ENCODE data around the gene AMOTL2.
A peak's percentile ranks its signal among the peaks of the same experiment; 100 is the strongest.

AMOTL2 gene

DNA sequence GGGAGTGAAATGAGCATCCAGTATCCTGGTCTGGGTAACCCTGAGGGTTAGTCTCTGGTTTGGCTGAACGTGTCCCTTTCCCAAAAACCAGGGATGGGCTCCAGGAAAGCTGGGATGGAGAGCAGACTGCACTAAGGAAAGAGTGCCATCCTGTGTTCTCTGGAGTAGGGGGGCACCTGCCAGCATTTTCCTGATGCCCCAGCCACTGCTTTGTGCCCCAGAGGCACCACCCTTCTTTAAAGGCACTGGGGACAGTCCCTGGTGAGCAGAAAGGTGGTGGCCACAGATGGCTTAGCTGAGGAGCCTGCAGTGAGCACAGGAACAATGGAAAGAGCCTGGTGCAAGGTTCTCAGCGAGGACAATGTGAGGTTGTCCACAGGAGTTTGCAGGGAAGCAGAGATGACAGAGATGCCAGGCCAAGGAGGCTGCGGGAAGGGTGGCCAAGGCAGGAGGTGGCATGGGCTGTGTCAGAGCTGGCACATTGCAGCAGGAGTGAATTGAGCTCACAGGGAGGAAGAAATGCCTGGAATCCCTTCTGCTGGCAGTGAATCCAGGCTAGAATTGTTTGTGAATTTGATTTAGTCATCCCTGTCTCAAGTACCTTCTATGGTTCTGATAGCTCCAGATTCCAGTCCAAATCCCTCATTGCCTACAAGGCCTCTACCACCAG, 39.9 kb downstream of the AMOTL2 start:
- DNase-seq (ENCODE audit: low spot score) = peak; percentile 78

GRCh38 chr3:134333522-134334181, 40.6 kb downstream of the AMOTL2 start:
- peak; percentile 93 for DNase-seq (ENCODE audit: low spot score)

- DNase-seq (ENCODE audit: low spot score) = no peak
Measured at GRCh38 chr3:134332344-134332743, 41.9 kb downstream of the AMOTL2 start.

DNA sequence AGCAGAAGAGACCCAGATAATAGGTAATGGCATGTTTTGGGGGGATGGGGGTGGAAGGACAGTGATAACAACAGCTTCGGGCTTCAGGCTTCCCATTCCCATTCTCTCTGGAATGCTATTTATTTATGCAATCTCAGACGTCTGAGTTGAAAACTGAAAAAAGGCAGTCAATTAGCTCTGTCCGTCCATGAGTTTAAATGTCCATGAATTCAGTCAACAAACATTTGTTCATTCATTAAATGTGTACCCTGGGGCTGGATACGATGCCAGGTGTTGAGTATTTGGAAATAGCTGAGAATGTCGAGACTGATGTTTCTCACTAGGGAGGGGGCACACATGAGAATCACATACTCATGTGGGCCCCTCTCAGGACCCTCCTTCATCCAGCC, 42.4 kb downstream of the AMOTL2 start:
- no peak for DNase-seq (ENCODE audit: low spot score)

- peak; percentile 74 for DNase-seq (ENCODE audit: low spot score)
Measured at GRCh38 chr3:134330883-134331810, 43.1 kb downstream of the AMOTL2 start.

- DNase-seq (ENCODE audit: low spot score) = no peak
Measured at GRCh38 chr3:134328846-134329245, 45.4 kb downstream of the AMOTL2 start.

GRCh38 chr3:134328147-134328591, 46.1 kb downstream of the AMOTL2 start:
- DNase-seq (ENCODE audit: low spot score) = no peak

DNA sequence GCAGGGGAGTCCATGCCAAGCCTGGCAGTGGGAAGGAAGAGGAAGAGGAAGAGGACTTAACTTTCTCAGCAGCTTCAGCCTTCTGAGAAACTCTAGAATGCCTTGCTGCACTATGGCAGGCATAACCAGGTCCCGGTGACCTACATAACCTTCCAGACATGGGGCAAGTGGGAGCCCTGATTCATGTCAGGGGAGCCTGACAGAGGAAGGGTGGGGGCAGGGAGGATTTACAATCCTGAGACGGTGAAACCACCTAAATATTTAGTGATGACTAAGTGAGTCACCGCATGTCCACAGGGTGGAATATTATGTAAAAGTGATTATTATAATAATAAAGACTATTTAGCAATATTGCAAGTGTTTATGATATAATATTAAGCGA, 46.7 kb downstream of the AMOTL2 start:
- no peak for DNase-seq (ENCODE audit: low spot score)

- peak; percentile 89 for DNase-seq (ENCODE audit: low spot score)
Measured at GRCh38 chr3:134326760-134327593, 47.3 kb downstream of the AMOTL2 start.

DNA sequence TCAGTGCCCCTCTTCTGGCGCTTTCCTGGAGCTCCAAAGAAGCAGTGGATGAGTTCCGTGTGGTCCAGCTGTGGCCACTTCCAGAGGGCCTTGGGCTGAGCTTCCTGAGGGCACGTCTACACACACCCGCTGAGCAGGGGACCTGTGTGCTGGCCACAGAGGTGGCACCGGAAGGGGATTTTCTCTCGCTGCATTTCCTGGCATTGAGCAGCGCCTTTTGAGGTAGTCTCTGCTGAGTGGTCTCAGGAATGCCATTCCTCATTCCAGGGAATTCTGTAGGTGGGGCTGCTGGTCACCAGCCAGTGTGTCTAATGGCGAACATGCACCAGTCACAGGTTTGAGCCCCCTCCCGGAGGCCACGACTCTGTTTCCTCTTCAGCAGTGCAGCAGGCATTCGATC, 48.1 kb downstream of the AMOTL2 start:
- DNase-seq (ENCODE audit: low spot score) = peak; percentile 67

GRCh38 chr3:134325706-134326105, 48.5 kb downstream of the AMOTL2 start:
- peak; percentile 10 for DNase-seq (ENCODE audit: low spot score)

DNA sequence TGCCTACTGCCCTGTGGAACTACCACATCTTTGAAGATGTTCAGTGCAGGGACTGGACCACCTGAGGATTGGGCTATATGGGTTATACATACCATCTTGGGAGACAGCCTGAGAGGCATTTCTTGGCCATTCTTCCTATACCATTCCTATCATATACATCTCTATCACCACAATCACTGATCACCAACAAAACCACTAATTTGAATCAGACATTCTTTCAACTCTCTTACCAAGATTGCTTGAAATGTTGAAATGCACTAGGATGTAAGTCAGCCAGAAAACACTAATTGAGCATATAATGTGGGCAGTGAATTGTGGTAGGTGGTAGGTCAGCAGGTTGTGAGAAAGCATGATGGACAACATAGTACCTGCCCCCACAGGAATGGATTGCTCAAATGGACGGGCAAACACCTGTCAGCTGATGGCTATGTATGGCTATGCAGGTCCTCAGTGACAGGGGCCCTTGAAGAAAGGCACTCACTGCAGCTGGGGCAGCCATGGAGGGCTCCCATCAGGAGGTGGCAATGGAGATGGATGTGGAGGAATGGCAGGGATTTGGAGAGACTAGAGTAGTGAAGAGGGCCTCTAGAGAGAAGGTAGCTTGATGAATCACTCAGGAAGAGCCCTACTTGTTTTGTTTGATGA, 49.1 kb downstream of the AMOTL2 start:
- peak; percentile 30 for DNase-seq (ENCODE audit: low spot score)

DNA sequence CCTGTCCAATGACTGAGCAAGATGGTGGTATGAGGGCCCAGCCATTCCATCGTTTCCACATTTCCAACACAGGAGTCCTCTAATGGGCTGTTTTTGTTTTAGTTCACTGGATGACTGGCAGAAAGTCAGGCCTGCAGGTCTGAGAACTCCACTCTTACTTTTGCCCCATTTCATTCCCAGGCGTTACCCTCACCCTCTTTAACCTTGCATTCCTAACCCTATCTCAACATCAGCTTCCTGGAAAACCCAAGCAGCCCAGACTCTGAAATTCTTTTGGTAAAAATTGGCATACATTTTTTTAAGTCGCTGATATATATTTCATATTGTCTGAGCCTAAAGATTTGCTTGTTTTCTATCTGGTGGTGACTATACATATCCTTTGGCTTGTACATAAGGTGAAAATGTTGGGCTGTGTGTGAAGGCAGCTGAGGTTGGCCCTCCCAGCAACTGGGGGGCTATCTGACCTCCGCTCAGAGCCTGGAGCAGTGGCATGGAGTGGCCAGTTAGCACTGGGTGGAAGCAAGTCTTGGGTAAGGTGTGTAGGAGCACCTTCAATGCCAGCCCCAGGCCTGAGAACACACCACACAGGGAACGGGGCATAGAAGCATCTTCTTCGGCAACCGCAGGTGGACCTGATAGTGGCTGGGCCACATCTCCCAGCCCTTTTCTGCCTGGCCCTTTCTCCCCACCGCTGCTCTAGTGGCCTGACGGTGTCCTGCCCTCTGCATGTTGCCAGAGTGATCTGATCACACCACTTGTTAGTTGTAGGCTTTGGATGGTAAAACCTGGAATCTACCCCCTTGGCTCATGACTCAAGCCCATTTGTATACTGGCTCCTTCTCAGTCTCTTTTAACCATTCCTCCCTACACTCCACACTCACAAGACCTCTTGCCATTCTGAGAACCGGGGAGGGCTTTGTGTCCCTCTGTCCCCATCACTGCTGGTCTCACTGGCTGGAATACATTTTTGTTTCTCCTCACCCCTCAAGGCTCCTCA, 50.0 kb downstream of the AMOTL2 start:
- DNase-seq (ENCODE audit: low spot score) = peak; percentile 46

DNA sequence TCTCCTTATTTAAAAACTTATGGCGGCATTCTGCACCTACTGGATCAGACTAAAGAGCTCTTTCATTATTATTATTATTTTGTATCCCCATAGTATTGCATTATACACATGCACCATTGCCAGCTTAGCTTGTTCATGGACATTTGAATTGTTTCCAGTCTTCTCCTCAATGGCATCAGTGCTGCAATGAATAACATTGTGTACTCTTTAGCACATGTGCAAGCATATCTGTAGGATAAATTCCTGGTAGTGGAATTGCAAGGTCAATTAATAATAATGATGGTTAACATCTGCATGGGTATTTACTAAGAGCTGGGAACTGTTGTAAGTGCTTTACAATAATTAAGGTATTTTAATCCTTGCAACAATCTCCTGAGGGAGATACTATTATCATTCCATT, 52.0 kb downstream of the AMOTL2 start:
- DNase-seq (ENCODE audit: low spot score) = no peak

DNA sequence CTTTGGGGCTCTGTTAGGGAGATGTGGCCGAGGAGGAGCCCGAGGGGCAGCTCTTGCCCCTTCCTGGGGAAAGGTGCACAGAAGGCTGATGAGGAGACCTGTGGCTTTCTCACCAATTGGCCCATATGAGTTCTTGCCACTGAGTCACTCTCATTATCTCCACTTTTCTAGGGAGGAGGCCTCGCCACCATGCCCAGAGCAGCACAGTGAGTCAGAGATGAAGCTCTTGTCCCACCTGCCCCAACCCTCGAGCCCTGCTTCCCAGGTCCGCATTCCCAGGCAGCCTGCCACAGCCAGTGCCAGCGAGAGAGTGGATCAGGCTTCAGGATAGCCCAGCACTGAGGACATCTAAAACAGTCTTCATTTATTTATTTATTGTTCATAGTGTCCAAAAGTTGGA, 53.5 kb downstream of the AMOTL2 start:
- no peak for DNase-seq (ENCODE audit: low spot score)

DNA sequence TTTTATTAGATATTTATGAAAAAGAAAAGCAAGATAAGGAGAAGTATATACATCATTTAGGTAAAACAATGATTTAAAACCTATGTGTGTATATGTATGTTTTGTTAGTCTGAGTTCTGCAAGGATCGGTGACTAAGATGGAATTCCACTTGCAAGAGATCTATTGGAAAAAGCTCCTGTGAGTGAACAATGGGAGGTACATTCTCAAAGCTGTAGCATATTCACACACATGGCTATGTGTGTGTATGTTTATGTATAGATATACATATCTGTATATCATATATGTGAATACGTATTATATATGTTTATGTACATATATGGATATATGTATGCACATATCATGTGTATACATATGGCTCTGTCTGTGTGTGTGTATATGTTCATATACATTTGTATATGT, 54.3 kb downstream of the AMOTL2 start:
- DNase-seq (ENCODE audit: low spot score) = no peak

- no peak for DNase-seq (ENCODE audit: low spot score)
Measured at GRCh38 chr3:134318166-134318565, 56.1 kb downstream of the AMOTL2 start.

DNA sequence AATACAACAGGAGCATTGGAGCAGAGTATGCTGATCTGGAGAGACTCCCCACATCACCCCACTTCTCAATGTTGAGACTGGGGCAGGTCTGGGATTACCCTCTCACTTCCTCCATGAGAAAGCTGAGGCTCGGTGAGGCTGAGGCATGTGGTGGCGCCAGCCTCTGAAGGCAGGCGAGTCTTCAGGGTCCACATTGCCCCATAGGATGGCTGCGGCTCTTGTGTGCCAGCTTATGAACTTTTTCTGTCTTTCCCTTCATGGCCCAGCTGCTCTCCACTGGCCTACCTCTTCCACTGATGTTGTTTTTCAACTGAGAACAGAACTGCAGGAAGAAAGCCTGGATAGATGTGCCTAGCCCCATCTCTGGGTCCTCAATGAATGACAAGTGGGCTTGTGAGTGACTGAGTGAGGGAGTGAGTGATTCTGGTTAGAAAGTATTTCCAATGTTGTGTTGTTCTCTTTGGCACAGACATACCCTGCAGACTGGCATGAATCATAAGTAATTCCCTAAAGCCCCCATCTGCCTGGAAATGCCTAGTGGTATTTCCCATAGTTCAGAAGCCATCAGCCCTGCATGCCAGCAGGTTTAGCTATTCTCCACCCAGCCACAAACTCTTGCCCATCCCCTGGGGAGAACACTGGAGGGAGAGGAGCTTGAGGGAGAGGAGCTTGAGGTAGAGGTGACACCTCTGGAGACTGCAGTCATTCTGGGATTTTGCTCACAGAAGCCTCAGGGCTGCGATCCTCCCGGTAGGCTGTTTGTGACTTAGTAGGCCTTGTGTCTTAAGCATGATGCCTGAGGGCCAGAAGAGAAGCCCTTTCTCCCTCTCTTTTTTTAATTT, 56.9 kb downstream of the AMOTL2 start:
- no peak for DNase-seq (ENCODE audit: low spot score)
